HepG2 (cell line): ENCODE results near the gene PPOX. TPM values are rescaled to one million over a fixed set of nuclear protein-coding genes. Genes with fewer than 3 reads are reported as not detected.

Source experiments
- CEBPG ChIP-seq: IDR thresholded peaks from 2 replicates; pipeline ENCODE4 v1.6.1; 2016
- ERF ChIP-seq: IDR thresholded peaks from 2 replicates; pipeline ENCODE4 v1.6.1; 2018; ENCODE audit warnings: missing biosample characterization, missing genetic modification reagents
- HMG20B ChIP-seq: conservative IDR thresholded peaks from 2 replicates; pipeline ENCODE4 v1.6.1; 2016; ENCODE audit warnings: missing genetic modification reagents, missing compliant biosample characterization
- KAT7 ChIP-seq: IDR thresholded peaks from 2 replicates; pipeline ENCODE4 v1.6.1; 2018; ENCODE audit warnings: borderline replicate concordance, missing compliant biosample characterization
- MAF1 ChIP-seq: sonication (generic); formaldehyde crosslinking; IDR thresholded peaks from 2 replicates; pipeline ENCODE4 v1.5.0; 2020; ENCODE audit warnings: missing genetic modification reagents, borderline replicate concordance
- RELA ChIP-seq: sonication (generic); formaldehyde crosslinking; IDR thresholded peaks from 2 replicates; pipeline ENCODE4 v1.4.0; 2020; ENCODE audit warnings: missing genetic modification reagents
- RNF2 ChIP-seq: fragments of 450-650 bp; conservative IDR thresholded peaks from 2 replicates; pipeline ENCODE4 v1.6.1; 2016; ENCODE audit warnings: low read depth
- ZNF207 ChIP-seq: fragments of 450-650 bp; IDR thresholded peaks from 2 replicates; pipeline ENCODE4 v1.6.1; 2016; ENCODE audit warnings: antibody characterized with exemption, borderline replicate concordance
- ZNF577 ChIP-seq: sonication (generic); formaldehyde crosslinking; IDR thresholded peaks from 2 replicates; pipeline ENCODE4 v1.4.0; 2020; ENCODE audit warnings: mild to moderate bottlenecking, low read depth, missing genetic modification reagents, borderline replicate concordance
- polyA plus RNA-seq, 8 experiments: library from polyadenylated mRNA; depleted of rRNA in 3 of 8; stranded (reverse) in 7 of 8; unstranded in 1 of 8; fragments of >200 nt; fragmentation: Illumina TruSeq in 4 of 8; extraction: Trizol in 4 of 8; gene quantifications; 2 replicates each; pipeline versions ENCODE4 v1.2.1 to v1.2.3, GENCODE V29; 2011 to 2016; ENCODE audit warnings: low read depth in 4 of 8, missing spikeins in 1 of 8, mixed read lengths in 1 of 8; ENCODE audit not compliant: insufficient read depth in 1 of 8
- total RNA-seq, 5 experiments: library from RNA; depleted of rRNA; stranded (reverse); fragments of >200 nt; fragmentation: Illumina TruSeq; extraction: Trizol; gene quantifications; 2 replicates each; pipeline ENCODE4 v1.2.3, GENCODE V29; 2016; ENCODE audit warnings: low read depth in 1 of 5
- TF ChIP-seq, protein P1 (sequence below): sonication (generic); formaldehyde crosslinking; IDR thresholded peaks from 2 replicates; pipeline ENCODE4 v1.5.0; 2020; ENCODE audit warnings: mild to moderate bottlenecking, missing genetic modification reagents, moderate library complexity
- TF ChIP-seq, protein P2 (sequence below): sonication (generic); formaldehyde crosslinking; conservative IDR thresholded peaks from 2 replicates; pipeline ENCODE4 v1.4.0; 2020; ENCODE audit warnings: missing genetic modification reagents
- TF ChIP-seq, protein P3 (sequence below): sonication (generic); formaldehyde crosslinking; conservative IDR thresholded peaks from 2 replicates; pipeline ENCODE4 v1.4.0; 2020; ENCODE audit warnings: missing genetic modification reagents
- TF ChIP-seq, protein P4 (sequence below): sonication (generic); formaldehyde crosslinking; IDR thresholded peaks from 2 replicates; pipeline ENCODE4 v1.8.1; 2023; ENCODE audit warnings: missing genetic modification reagents, mild to moderate bottlenecking, borderline replicate concordance
- TF ChIP-seq, protein P5 (sequence below): sonication (generic); formaldehyde crosslinking; IDR thresholded peaks from 2 replicates; pipeline ENCODE4 v1.4.0; 2020; ENCODE audit warnings: missing genetic modification reagents
- TF ChIP-seq, protein P6 (sequence below), 2 experiments: sonication (generic) in 1 of 2; formaldehyde crosslinking in 1 of 2; IDR thresholded peaks; 2 replicates each; pipeline versions ENCODE4 v1.4.0 to v1.6.1; 2016 to 2020; ENCODE audit warnings: borderline replicate concordance in 1 of 2, low read depth in 1 of 2, mild to moderate bottlenecking in 1 of 2, missing genetic modification reagents in 1 of 2
- TF ChIP-seq, protein P7 (sequence below): sonication (generic); formaldehyde crosslinking; IDR thresholded peaks from 2 replicates; pipeline ENCODE4 v1.5.0; 2020; ENCODE audit warnings: missing genetic modification reagents, mild to moderate bottlenecking, borderline replicate concordance

The PPOX gene
- total and polyA plus RNA-seq, 2 of the 13 experiments (the other 11 are each of a cell fraction or from before 2014, with no cell fraction given), result 15.5 to 27.7 TPM

DNA sequence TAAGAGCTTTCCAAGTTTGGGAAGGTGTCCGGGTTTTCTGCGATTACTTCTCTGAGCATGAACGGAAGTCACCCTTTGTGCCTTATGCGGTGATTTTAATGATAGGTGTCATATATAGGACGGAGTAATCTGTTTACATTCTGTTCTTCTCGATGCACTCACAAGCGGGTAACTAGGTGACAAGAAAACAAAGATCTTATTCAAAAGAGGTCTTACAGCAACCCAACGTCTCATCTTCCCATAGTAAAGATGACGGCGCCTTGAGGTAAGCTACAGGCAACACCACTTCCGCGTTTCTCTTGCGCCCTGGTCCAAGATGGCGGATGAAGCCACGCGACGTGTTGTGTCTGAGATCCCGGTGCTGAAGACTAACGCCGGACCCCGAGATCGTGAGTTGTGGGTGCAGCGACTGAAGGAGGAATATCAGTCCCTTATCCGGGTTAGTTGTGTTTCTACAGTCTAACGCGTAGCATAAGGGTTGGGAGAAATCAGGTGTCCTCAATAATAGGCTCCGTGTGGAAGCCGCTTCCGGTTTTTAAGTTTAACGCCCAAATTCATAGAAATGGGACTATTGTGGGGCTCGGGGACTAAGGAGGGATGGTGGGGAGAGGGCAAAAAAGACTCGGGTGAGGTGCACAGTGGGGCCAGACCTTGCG lies 12.4 kb upstream of the PPOX start, which contains the start of gene UFC1 (continued):
- TF ChIP-seq, protein P1, sequence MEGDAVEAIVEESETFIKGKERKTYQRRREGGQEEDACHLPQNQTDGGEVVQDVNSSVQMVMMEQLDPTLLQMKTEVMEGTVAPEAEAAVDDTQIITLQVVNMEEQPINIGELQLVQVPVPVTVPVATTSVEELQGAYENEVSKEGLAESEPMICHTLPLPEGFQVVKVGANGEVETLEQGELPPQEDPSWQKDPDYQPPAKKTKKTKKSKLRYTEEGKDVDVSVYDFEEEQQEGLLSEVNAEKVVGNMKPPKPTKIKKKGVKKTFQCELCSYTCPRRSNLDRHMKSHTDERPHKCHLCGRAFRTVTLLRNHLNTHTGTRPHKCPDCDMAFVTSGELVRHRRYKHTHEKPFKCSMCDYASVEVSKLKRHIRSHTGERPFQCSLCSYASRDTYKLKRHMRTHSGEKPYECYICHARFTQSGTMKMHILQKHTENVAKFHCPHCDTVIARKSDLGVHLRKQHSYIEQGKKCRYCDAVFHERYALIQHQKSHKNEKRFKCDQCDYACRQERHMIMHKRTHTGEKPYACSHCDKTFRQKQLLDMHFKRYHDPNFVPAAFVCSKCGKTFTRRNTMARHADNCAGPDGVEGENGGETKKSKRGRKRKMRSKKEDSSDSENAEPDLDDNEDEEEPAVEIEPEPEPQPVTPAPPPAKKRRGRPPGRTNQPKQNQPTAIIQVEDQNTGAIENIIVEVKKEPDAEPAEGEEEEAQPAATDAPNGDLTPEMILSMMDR, result no peak
- TF ChIP-seq, protein P2, sequence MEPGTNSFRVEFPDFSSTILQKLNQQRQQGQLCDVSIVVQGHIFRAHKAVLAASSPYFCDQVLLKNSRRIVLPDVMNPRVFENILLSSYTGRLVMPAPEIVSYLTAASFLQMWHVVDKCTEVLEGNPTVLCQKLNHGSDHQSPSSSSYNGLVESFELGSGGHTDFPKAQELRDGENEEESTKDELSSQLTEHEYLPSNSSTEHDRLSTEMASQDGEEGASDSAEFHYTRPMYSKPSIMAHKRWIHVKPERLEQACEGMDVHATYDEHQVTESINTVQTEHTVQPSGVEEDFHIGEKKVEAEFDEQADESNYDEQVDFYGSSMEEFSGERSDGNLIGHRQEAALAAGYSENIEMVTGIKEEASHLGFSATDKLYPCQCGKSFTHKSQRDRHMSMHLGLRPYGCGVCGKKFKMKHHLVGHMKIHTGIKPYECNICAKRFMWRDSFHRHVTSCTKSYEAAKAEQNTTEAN (CRISPR knock-in tag), result peak; percentile 19; the same call in 1 of the 2 replicates
- no peak for TF ChIP-seq ZNF207
- no peak for TF ChIP-seq KAT7 (CRISPR knock-in tag)
- no peak for TF ChIP-seq MAF1 (CRISPR knock-in tag)
- TF ChIP-seq RELA (CRISPR knock-in tag), result no peak
- TF ChIP-seq, protein P3, sequence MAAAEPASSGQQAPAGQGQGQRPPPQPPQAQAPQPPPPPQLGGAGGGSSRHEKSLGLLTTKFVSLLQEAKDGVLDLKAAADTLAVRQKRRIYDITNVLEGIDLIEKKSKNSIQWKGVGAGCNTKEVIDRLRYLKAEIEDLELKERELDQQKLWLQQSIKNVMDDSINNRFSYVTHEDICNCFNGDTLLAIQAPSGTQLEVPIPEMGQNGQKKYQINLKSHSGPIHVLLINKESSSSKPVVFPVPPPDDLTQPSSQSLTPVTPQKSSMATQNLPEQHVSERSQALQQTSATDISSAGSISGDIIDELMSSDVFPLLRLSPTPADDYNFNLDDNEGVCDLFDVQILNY (CRISPR knock-in tag), result no peak
- TF ChIP-seq, protein P4, sequence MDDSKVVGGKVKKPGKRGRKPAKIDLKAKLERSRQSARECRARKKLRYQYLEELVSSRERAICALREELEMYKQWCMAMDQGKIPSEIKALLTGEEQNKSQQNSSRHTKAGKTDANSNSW (CRISPR knock-in tag), result no peak
- TF ChIP-seq ZNF577 (CRISPR knock-in tag), result no peak
- no peak; the same call in 1 of the 2 replicates for TF ChIP-seq CEBPG (CRISPR knock-in tag)
- TF ChIP-seq RNF2, result no peak
- TF ChIP-seq, protein P5, sequence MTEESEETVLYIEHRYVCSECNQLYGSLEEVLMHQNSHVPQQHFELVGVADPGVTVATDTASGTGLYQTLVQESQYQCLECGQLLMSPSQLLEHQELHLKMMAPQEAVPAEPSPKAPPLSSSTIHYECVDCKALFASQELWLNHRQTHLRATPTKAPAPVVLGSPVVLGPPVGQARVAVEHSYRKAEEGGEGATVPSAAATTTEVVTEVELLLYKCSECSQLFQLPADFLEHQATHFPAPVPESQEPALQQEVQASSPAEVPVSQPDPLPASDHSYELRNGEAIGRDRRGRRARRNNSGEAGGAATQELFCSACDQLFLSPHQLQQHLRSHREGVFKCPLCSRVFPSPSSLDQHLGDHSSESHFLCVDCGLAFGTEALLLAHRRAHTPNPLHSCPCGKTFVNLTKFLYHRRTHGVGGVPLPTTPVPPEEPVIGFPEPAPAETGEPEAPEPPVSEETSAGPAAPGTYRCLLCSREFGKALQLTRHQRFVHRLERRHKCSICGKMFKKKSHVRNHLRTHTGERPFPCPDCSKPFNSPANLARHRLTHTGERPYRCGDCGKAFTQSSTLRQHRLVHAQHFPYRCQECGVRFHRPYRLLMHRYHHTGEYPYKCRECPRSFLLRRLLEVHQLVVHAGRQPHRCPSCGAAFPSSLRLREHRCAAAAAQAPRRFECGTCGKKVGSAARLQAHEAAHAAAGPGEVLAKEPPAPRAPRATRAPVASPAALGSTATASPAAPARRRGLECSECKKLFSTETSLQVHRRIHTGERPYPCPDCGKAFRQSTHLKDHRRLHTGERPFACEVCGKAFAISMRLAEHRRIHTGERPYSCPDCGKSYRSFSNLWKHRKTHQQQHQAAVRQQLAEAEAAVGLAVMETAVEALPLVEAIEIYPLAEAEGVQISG, result peak; percentile 87
- TF ChIP-seq, protein P6, sequence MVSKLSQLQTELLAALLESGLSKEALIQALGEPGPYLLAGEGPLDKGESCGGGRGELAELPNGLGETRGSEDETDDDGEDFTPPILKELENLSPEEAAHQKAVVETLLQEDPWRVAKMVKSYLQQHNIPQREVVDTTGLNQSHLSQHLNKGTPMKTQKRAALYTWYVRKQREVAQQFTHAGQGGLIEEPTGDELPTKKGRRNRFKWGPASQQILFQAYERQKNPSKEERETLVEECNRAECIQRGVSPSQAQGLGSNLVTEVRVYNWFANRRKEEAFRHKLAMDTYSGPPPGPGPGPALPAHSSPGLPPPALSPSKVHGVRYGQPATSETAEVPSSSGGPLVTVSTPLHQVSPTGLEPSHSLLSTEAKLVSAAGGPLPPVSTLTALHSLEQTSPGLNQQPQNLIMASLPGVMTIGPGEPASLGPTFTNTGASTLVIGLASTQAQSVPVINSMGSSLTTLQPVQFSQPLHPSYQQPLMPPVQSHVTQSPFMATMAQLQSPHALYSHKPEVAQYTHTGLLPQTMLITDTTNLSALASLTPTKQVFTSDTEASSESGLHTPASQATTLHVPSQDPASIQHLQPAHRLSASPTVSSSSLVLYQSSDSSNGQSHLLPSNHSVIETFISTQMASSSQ (IDR thresholded peaks at IDR 0.05; ENCODE audit: low read depth), result 0 out of 2 replicates have a peak, but pooled peaks have one; percentile 29
- TF ChIP-seq, protein P6 (CRISPR knock-in tag; IDR thresholded peaks at IDR 0.05; ENCODE audit: borderline replicate concordance), result no peak
- 0 out of 2 replicates have a peak, but pooled peaks have one; percentile 62 for TF ChIP-seq ERF (CRISPR knock-in tag)
- no peak for TF ChIP-seq HMG20B
- TF ChIP-seq, protein P7, sequence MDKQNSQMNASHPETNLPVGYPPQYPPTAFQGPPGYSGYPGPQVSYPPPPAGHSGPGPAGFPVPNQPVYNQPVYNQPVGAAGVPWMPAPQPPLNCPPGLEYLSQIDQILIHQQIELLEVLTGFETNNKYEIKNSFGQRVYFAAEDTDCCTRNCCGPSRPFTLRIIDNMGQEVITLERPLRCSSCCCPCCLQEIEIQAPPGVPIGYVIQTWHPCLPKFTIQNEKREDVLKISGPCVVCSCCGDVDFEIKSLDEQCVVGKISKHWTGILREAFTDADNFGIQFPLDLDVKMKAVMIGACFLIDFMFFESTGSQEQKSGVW (CRISPR knock-in tag), result no peak
